ENCODE results near the gene CPN1. TPM values are rescaled to one million over a fixed set of nuclear protein-coding genes. Genes with fewer than 3 reads are reported as not detected.
A peak's percentile ranks its signal among the peaks of the same experiment; 100 is the strongest.
"Not testable (repeated sequence)": the region's sequence is repeated elsewhere in the genome, so short reads cannot be mapped to it uniquely, and the experiment has no call there.

Gene CPN1
- total RNA-seq, 1 donor from 2014 or later: not detected

DNA sequence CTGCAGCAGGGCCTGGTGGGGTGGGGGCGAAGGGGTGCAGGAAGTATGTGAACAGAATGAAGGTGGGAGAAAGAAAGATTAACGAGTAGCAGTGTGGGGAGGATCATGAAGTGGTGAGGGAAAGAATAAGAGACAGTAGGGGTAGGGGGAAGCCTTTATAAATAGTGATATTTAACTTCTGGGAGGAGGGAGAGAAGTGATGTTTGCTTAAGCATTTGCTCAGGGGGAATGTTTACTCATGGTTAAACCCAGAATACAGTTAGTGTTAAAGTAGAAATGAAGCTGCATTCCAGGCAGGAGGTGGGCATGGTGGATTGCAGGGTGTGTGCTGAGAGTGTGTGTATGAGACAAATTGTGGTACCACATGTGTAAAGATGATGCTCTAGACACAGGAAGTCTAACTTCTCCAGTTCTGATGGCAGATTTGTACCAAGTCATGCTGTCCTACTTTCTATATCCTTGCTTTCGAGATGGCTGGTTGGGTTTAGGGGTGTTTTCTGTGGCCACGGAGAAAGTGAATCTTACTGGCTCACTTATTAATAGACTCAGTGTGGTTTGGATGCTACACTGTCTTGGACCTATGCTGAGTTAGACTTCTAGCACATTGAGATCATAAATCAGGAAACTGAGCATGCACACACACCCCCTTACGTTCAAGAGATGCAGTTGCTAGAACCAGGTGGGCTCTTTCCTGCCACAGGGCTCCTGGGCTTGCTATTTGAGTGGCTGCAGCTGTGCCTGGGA lies 61.4 kb downstream of the CPN1 start:
- TF ChIP-seq CTCF (IDR thresholded peaks at IDR 0.05): no peak
- Mint-ChIP-seq H3K27me3 (ENCODE audit: low read depth) (no peaks in the 10 kb centered on the region), H3K9me3 (ENCODE audit: low read depth) (no peaks in the 10 kb centered on the region), H3K27ac (ENCODE audit: unreplicated experiment) (no peak overlapping the region), H3K4me3 (ENCODE audit: unreplicated experiment) (no peak overlapping the region), H3K4me1 (ENCODE audit: low read depth) (peaks cover 14% of the 10 kb centered on the region), H3K36me3 (ENCODE audit: low read depth) (no peaks in the 10 kb centered on the region)
- no peak for DNase-seq (ENCODE audit: low spot score)

DNA sequence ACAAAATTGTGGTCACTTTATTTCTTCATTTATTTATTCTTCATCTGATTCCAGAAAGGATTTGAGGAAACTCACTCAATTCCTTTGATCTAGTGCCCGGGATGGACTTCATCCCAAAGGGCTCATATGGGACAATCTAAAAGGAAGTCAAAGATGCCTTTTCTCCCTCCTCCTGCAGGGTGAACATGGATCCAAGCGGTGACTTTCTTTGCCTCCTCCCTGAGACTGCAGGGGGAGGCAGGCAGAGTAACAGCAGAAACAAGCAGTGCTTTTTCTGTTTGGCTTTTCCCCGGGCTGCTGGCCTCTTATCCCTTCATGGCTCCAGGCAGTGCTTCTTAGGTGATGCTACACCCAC lies 61.9 kb downstream of the CPN1 start:
- no peak overlapping the region for H3K4me3 Mint-ChIP-seq (ENCODE audit: unreplicated experiment)
- peaks cover 14% of the 10 kb centered on the region for H3K4me1 Mint-ChIP-seq (ENCODE audit: low read depth)
- H3K27ac Mint-ChIP-seq (ENCODE audit: unreplicated experiment): no peak overlapping the region
- no peaks in the 10 kb centered on the region for H3K27me3 Mint-ChIP-seq (ENCODE audit: low read depth)
- DNase-seq (ENCODE audit: low spot score): no peak
- no peaks in the 10 kb centered on the region for H3K9me3 Mint-ChIP-seq (ENCODE audit: low read depth)
- no peaks in the 10 kb centered on the region for H3K36me3 Mint-ChIP-seq (ENCODE audit: low read depth)
- peak; percentile 43 for TF ChIP-seq CTCF (IDR thresholded peaks at IDR 0.05)

DNA sequence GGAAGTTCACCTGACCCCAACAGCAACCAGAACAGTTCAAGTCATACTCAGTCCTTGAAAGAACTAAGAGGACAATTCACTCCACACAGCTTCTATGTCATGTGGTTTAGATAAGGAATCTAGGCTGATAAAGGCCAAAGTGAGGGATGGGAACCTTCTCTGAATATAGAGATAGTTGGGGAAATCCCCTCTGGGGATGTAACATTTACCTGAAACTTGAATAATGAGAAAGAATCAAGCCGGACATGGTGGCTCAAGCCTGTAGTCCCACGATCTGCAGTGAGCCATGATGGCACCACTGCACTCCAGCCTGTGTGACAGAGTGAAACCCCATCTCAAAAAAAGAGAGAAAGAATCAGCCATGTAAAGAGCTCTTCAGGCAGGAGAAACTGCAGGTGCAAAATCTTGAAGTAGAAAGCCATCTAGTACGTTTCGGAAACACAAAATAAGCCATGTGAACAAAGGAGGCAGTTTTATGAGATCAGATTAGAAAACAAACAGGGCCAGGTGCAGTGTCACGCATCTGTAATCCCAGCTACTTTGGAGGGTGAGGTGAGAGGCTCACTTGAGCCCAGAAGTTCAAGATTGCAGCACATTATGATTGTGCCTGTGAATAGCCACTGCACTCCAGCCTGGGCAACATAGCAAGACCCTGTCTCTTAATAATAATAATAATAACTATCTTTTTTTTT lies 67.5 kb downstream of the CPN1 start:
- H3K9me3 Mint-ChIP-seq (ENCODE audit: low read depth): no peaks in the 10 kb centered on the region
- no peak overlapping the region for H3K4me3 Mint-ChIP-seq (ENCODE audit: unreplicated experiment)
- H3K27ac Mint-ChIP-seq (ENCODE audit: unreplicated experiment): no peak overlapping the region
- H3K27me3 Mint-ChIP-seq (ENCODE audit: low read depth): no peaks in the 10 kb centered on the region
- DNase-seq (ENCODE audit: low spot score): no peak
- TF ChIP-seq CTCF (IDR thresholded peaks at IDR 0.05): no peak
- peaks cover 9% of the 10 kb centered on the region for H3K4me1 Mint-ChIP-seq (ENCODE audit: low read depth)
- no peaks in the 10 kb centered on the region for H3K36me3 Mint-ChIP-seq (ENCODE audit: low read depth)

DNA sequence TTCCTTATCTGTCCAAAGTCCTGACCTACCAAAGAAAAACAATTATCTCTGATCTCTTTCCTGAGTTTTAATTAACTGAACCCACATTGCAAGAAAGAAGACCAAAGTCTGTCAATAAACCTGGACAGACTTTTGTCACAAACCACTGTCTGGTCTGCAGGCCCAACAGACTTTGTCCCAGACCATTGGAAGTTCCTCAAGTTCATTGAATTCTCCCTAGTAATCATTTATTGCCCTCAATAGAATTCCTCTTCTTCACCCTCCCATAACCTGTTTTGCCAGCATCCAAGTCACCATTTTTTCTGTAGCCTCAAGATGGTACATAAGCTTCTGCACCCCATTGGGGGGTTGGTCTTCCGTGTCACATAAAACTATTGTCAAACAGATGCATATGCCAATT lies 68.0 kb downstream of the CPN1 start:
- Mint-ChIP-seq H3K36me3 (ENCODE audit: low read depth) (no peaks in the 10 kb centered on the region), H3K9me3 (ENCODE audit: low read depth) (no peaks in the 10 kb centered on the region), H3K27ac (ENCODE audit: unreplicated experiment) (no peak overlapping the region), H3K4me3 (ENCODE audit: unreplicated experiment) (no peak overlapping the region), H3K4me1 (ENCODE audit: low read depth) (peaks cover 13% of the 10 kb centered on the region), H3K27me3 (ENCODE audit: low read depth) (no peaks in the 10 kb centered on the region)
- no peak for TF ChIP-seq CTCF (IDR thresholded peaks at IDR 0.05)
- DNase-seq (ENCODE audit: low spot score): no peak

GRCh38 chr10:100011906-100012305 lies 69.8 kb downstream of the CPN1 start:
- H3K4me1 Mint-ChIP-seq (ENCODE audit: low read depth): peaks cover 30% of the 10 kb centered on the region
- not testable (repeated sequence) for DNase-seq (ENCODE audit: low spot score); H3K9me3 Mint-ChIP-seq (ENCODE audit: low read depth); H3K4me3 Mint-ChIP-seq (ENCODE audit: unreplicated experiment); H3K27me3 Mint-ChIP-seq (ENCODE audit: low read depth); H3K36me3 Mint-ChIP-seq (ENCODE audit: low read depth); H3K27ac Mint-ChIP-seq (ENCODE audit: unreplicated experiment)

All from chondrocyte (in vitro differentiated cells).